ENCODE measurements around the gene SLC24A1. TPM values are rescaled to one million over a fixed set of nuclear protein-coding genes. Genes with fewer than 3 reads are reported as not detected.

Gene SLC24A1
- total RNA-seq, 4 donors from 2014 or later = 2.0 to 12.3 (median 8.8) TPM

GRCh38 chr15:65642594-65642993 lies 20.9 kb downstream of the SLC24A1 start:
- intact Hi-C loops (cut with DNase I; ENCODE audit: low total_unique reads) = no loop called here
- peak in 1 of 2 donors; percentile 25 for DNase-seq
- Histone ChIP-seq H3K9me3 (no peaks in the 10 kb centered on the region), H3K27ac (no peak overlapping the region), H3K4me3 (no peak overlapping the region), H3K36me3 (no peaks in the 10 kb centered on the region), H3K4me1 (peaks cover 0 to 5% of the 10 kb centered on the region in 2 donors), H3K27me3 (no peaks in the 10 kb centered on the region)
- no peak for TF ChIP-seq POLR2A (IDR thresholded peaks at IDR 0.05)
- no peak for TF ChIP-seq CTCF (IDR thresholded peaks at IDR 0.05)

- Histone ChIP-seq H3K4me3 (no peak overlapping the region), H3K4me1 (no peaks in the 10 kb centered on the region), H3K36me3 (no peaks in the 10 kb centered on the region), H3K27me3 (no peaks in the 10 kb centered on the region), H3K27ac (no peak overlapping the region), H3K9me3 (no peaks in the 10 kb centered on the region)
- TF ChIP-seq POLR2A (IDR thresholded peaks at IDR 0.05) (no peak), CTCF (IDR thresholded peaks at IDR 0.05) (no peak)
- intact Hi-C loops (cut with DNase I; ENCODE audit: low total_unique reads) = no loop called here
- DNase-seq = no peak
Observed at GRCh38 chr15:65644282-65644681, 22.5 kb downstream of the SLC24A1 start.

- intact Hi-C loops (cut with DNase I; ENCODE audit: low total_unique reads) = no loop called here
- no peak for DNase-seq
- TF ChIP-seq POLR2A (IDR thresholded peaks at IDR 0.05) (no peak), CTCF (IDR thresholded peaks at IDR 0.05) (no peak)
- Histone ChIP-seq H3K27me3 (no peaks in the 10 kb centered on the region), H3K9me3 (no peaks in the 10 kb centered on the region), H3K27ac (no peak overlapping the region), H3K4me1 (no peaks in the 10 kb centered on the region), H3K4me3 (no peak overlapping the region), H3K36me3 (no peaks in the 10 kb centered on the region)
Observed at GRCh38 chr15:65645392-65645791, 23.7 kb downstream of the SLC24A1 start.

GRCh38 chr15:65646486-65646885 lies 24.7 kb downstream of the SLC24A1 start:
- intact Hi-C loops (cut with DNase I; ENCODE audit: low total_unique reads) = no loop called here
- TF ChIP-seq POLR2A (IDR thresholded peaks at IDR 0.05) (no peak), CTCF (IDR thresholded peaks at IDR 0.05) (no peak)
- Histone ChIP-seq H3K27me3 (no peaks in the 10 kb centered on the region), H3K27ac (no peak overlapping the region), H3K4me3 (no peak overlapping the region), H3K4me1 (no peaks in the 10 kb centered on the region), H3K9me3 (no peaks in the 10 kb centered on the region), H3K36me3 (no peaks in the 10 kb centered on the region)
- no peak for DNase-seq

- no peak overlapping the region for H3K27ac ChIP-seq
- no peaks in the 10 kb centered on the region for H3K36me3 ChIP-seq
- no peak overlapping the region for H3K4me3 ChIP-seq
- no peaks in the 10 kb centered on the region for H3K27me3 ChIP-seq
- DNase-seq = no peak
- H3K9me3 ChIP-seq = no peaks in the 10 kb centered on the region
- TF ChIP-seq POLR2A (IDR thresholded peaks at IDR 0.05) = no peak
- TF ChIP-seq CTCF (IDR thresholded peaks at IDR 0.05) = no peak
- no peaks in the 10 kb centered on the region for H3K4me1 ChIP-seq
- intact Hi-C loops (cut with DNase I; ENCODE audit: low total_unique reads) = no loop called here
Observed at GRCh38 chr15:65650312-65651041, 28.7 kb downstream of the SLC24A1 start.
